PC-9 (cell line): Measurements from ENCODE around the gene LONP1.
"Not testable (repeated sequence)": the region's sequence is repeated elsewhere in the genome, so short reads cannot be mapped to it uniquely, and the experiment has no call there.

Source experiments
- EZH2 ChIP-seq: fragments of 200-600 bp; sonication (generic); IDR thresholded peaks from 2 replicates; pipeline ENCODE4 v1.8.0; 2017; ENCODE audit warnings: antibody characterized with exemption, low read depth
- TF ChIP-seq, protein P1 (sequence below): fragments of 200-600 bp; sonication (generic); conservative IDR thresholded peaks from 2 replicates; pipeline ENCODE4 v1.6.1; 2017; ENCODE audit warnings: mixed run types, antibody characterized with exemption, mild to moderate bottlenecking, moderate library complexity

DNA sequence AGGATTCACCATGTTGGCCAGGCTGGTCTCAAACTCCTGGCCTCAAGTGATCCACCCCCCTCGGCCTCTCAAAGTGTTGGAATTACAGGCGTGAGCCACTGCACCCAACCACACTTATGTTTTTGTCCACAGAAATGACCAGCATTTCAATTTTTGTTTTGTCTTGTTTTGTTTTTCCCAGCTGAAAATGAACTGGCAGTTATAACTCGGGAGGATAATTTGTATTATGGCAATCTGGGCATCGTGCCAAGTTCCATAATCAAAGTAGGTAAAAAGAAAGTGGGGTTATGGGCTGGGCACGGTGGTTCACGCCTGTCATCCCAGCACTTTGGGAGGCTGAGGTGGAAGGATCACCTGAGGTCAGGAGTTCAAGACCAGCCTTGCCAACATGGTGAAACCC, 29.0 kb upstream of the LONP1 start:
- TF ChIP-seq, protein P1, sequence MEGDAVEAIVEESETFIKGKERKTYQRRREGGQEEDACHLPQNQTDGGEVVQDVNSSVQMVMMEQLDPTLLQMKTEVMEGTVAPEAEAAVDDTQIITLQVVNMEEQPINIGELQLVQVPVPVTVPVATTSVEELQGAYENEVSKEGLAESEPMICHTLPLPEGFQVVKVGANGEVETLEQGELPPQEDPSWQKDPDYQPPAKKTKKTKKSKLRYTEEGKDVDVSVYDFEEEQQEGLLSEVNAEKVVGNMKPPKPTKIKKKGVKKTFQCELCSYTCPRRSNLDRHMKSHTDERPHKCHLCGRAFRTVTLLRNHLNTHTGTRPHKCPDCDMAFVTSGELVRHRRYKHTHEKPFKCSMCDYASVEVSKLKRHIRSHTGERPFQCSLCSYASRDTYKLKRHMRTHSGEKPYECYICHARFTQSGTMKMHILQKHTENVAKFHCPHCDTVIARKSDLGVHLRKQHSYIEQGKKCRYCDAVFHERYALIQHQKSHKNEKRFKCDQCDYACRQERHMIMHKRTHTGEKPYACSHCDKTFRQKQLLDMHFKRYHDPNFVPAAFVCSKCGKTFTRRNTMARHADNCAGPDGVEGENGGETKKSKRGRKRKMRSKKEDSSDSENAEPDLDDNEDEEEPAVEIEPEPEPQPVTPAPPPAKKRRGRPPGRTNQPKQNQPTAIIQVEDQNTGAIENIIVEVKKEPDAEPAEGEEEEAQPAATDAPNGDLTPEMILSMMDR, result not testable (repeated sequence)
- TF ChIP-seq EZH2, result not testable (repeated sequence)
